Central memory CD8-positive, alpha-beta T cell (primary cell): Measurements from ENCODE around the gene MAPK10.
"Not testable (repeated sequence)": the region's sequence is repeated elsewhere in the genome, so short reads cannot be mapped to it uniquely, and the experiment has no call there.

Source experiments
- ATAC-seq: fragments of 150-1000 bp; cut with Tn5 transposase; replicated peaks from 2 replicates; pipeline ENCODE4 v1.10.0; 2022; ENCODE audit warnings: mild to moderate bottlenecking, moderate FRiP score, moderate number of reproducible peaks; ENCODE audit not compliant: poor library complexity, severe bottlenecking; ENCODE audit errors: extremely low read depth
- DNase-seq, 2 donors: peaks; one replicate each; pipeline ENCODE4 v3.0.0; 2021; ENCODE audit warnings: low spot score in 2 of 2
- H3K27ac Mint-ChIP-seq: one replicate; pipeline ENCODE4 v1.8.0; 2022; ENCODE audit warnings: low read depth, mild to moderate bottlenecking, moderate library complexity, mixed read lengths
- H3K27me3 Mint-ChIP-seq: one replicate; pipeline ENCODE4 v1.8.0; 2022; ENCODE audit warnings: mixed read lengths
- H3K36me3 Mint-ChIP-seq: one replicate; pipeline ENCODE4 v1.8.0; 2022; ENCODE audit warnings: mild to moderate bottlenecking, moderate library complexity, mixed read lengths; ENCODE audit not compliant: insufficient read depth
- H3K4me1 Mint-ChIP-seq: one replicate; pipeline ENCODE4 v1.8.0; 2022; ENCODE audit warnings: mixed read lengths
- H3K4me3 Mint-ChIP-seq: one replicate; pipeline ENCODE4 v1.8.0; 2022; ENCODE audit warnings: mild to moderate bottlenecking, moderate library complexity, mixed read lengths
- H3K9me3 Mint-ChIP-seq: one replicate; pipeline ENCODE4 v1.8.0; 2022; ENCODE audit warnings: mixed read lengths

MAPK10 gene

GRCh38 chr4:86004030-86004429 is 355.8 kb downstream of the MAPK10 start:
- Mint-ChIP-seq H3K9me3 (peaks cover 9% of the 10 kb centered on the region), H3K4me1 (no peaks in the 10 kb centered on the region), H3K4me3 (no peak overlapping the region), H3K27me3 (no peaks in the 10 kb centered on the region), H3K36me3 (peaks cover 2% of the 10 kb centered on the region), H3K27ac (no peak overlapping the region)
- ATAC-seq, result no peak
- no peak for DNase-seq

GRCh38 chr4:86001591-86001990 is 358.3 kb downstream of the MAPK10 start:
- Mint-ChIP-seq H3K27ac (no peak overlapping the region), H3K9me3 (peaks cover 15% of the 10 kb centered on the region), H3K27me3 (no peaks in the 10 kb centered on the region), H3K4me3 (no peak overlapping the region), H3K4me1 (no peaks in the 10 kb centered on the region), H3K36me3 (peaks cover 2% of the 10 kb centered on the region)
- ATAC-seq (no peak), DNase-seq (no peak)

- DNase-seq, result no peak
- no peak overlapping the region for H3K4me3 Mint-ChIP-seq
- no peaks in the 10 kb centered on the region for H3K27me3 Mint-ChIP-seq
- H3K27ac Mint-ChIP-seq, result no peak overlapping the region
- H3K4me1 Mint-ChIP-seq, result no peaks in the 10 kb centered on the region
- H3K9me3 Mint-ChIP-seq, result peaks cover 7% of the 10 kb centered on the region
- no peak for ATAC-seq
- peaks cover 5% of the 10 kb centered on the region for H3K36me3 Mint-ChIP-seq
Observed at GRCh38 chr4:85995361-85995760, 364.5 kb downstream of the MAPK10 start.

GRCh38 chr4:85994576-85994975 is 365.3 kb downstream of the MAPK10 start:
- Mint-ChIP-seq H3K4me1 (no peaks in the 10 kb centered on the region), H3K27ac (no peak overlapping the region), H3K36me3 (peaks cover 5% of the 10 kb centered on the region), H3K27me3 (no peaks in the 10 kb centered on the region), H3K9me3 (peaks cover 7% of the 10 kb centered on the region), H3K4me3 (no peak overlapping the region)
- no peak for ATAC-seq
- DNase-seq, result no peak

GRCh38 chr4:85993641-85994040 is 366.2 kb downstream of the MAPK10 start:
- DNase-seq, result no peak
- ATAC-seq, result no peak
- Mint-ChIP-seq H3K9me3 (peaks cover 7% of the 10 kb centered on the region), H3K27ac (no peak overlapping the region), H3K36me3 (peaks cover 5% of the 10 kb centered on the region), H3K4me3 (no peak overlapping the region), H3K4me1 (no peaks in the 10 kb centered on the region), H3K27me3 (no peaks in the 10 kb centered on the region)

- ATAC-seq, result no peak
- no peaks in the 10 kb centered on the region for H3K4me1 Mint-ChIP-seq
- H3K27me3 Mint-ChIP-seq, result no peaks in the 10 kb centered on the region
- no peak overlapping the region for H3K4me3 Mint-ChIP-seq
- DNase-seq, result no peak
- H3K27ac Mint-ChIP-seq, result no peak overlapping the region
- no peaks in the 10 kb centered on the region for H3K36me3 Mint-ChIP-seq
- H3K9me3 Mint-ChIP-seq, result peaks cover 13% of the 10 kb centered on the region
Observed at GRCh38 chr4:85986266-85986665, 373.6 kb downstream of the MAPK10 start.

- no peak overlapping the region for H3K27ac Mint-ChIP-seq
- no peaks in the 10 kb centered on the region for H3K36me3 Mint-ChIP-seq
- no peaks in the 10 kb centered on the region for H3K27me3 Mint-ChIP-seq
- DNase-seq (no peak), ATAC-seq (no peak)
- H3K4me1 Mint-ChIP-seq, result no peaks in the 10 kb centered on the region
- H3K9me3 Mint-ChIP-seq, result peaks cover 11% of the 10 kb centered on the region
- H3K4me3 Mint-ChIP-seq, result no peak overlapping the region
Observed at GRCh38 chr4:85979276-85979675, 380.6 kb downstream of the MAPK10 start.

GRCh38 chr4:85970535-85970934 is 389.3 kb downstream of the MAPK10 start:
- no peak for ATAC-seq
- H3K27ac Mint-ChIP-seq, result no peak overlapping the region
- no peaks in the 10 kb centered on the region for H3K27me3 Mint-ChIP-seq
- no peak overlapping the region for H3K4me3 Mint-ChIP-seq
- peaks cover 9% of the 10 kb centered on the region for H3K9me3 Mint-ChIP-seq
- DNase-seq, result no peak
- H3K4me1 Mint-ChIP-seq, result no peaks in the 10 kb centered on the region
- H3K36me3 Mint-ChIP-seq, result no peaks in the 10 kb centered on the region

GRCh38 chr4:85968945-85969819 is 390.7 kb downstream of the MAPK10 start:
- H3K36me3 Mint-ChIP-seq, result no peaks in the 10 kb centered on the region
- ATAC-seq, result no peak
- H3K4me3 Mint-ChIP-seq, result no peak overlapping the region
- H3K27ac Mint-ChIP-seq, result no peak overlapping the region
- DNase-seq, result no peak
- H3K9me3 Mint-ChIP-seq, result peaks cover 18% of the 10 kb centered on the region
- no peaks in the 10 kb centered on the region for H3K4me1 Mint-ChIP-seq
- no peaks in the 10 kb centered on the region for H3K27me3 Mint-ChIP-seq

- no peak for DNase-seq
- ATAC-seq, result no peak
- no peaks in the 10 kb centered on the region for H3K36me3 Mint-ChIP-seq
- no peak overlapping the region for H3K27ac Mint-ChIP-seq
- no peak overlapping the region for H3K4me3 Mint-ChIP-seq
- no peaks in the 10 kb centered on the region for H3K27me3 Mint-ChIP-seq
- H3K9me3 Mint-ChIP-seq, result peaks cover 19% of the 10 kb centered on the region
- no peaks in the 10 kb centered on the region for H3K4me1 Mint-ChIP-seq
Observed at GRCh38 chr4:85967872-85968271, 392.0 kb downstream of the MAPK10 start.

GRCh38 chr4:85966373-85966772 is 393.5 kb downstream of the MAPK10 start:
- DNase-seq (no peak), ATAC-seq (no peak)
- Mint-ChIP-seq H3K4me3 (no peak overlapping the region), H3K9me3 (peaks cover 11% of the 10 kb centered on the region), H3K4me1 (no peaks in the 10 kb centered on the region), H3K27me3 (no peaks in the 10 kb centered on the region), H3K36me3 (no peaks in the 10 kb centered on the region), H3K27ac (no peak overlapping the region)

- no peak for ATAC-seq
- H3K9me3 Mint-ChIP-seq, result peaks cover 11% of the 10 kb centered on the region
- no peaks in the 10 kb centered on the region for H3K36me3 Mint-ChIP-seq
- no peaks in the 10 kb centered on the region for H3K4me1 Mint-ChIP-seq
- no peak overlapping the region for H3K4me3 Mint-ChIP-seq
- H3K27me3 Mint-ChIP-seq, result no peaks in the 10 kb centered on the region
- no peak for DNase-seq
- H3K27ac Mint-ChIP-seq, result no peak overlapping the region
Observed at GRCh38 chr4:85965529-85965928, 394.3 kb downstream of the MAPK10 start.

- H3K9me3 Mint-ChIP-seq, result peaks cover 11% of the 10 kb centered on the region
- H3K36me3 Mint-ChIP-seq, ATAC-seq, DNase-seq, H3K27ac Mint-ChIP-seq, H3K27me3 Mint-ChIP-seq, H3K4me1 Mint-ChIP-seq, H3K4me3 Mint-ChIP-seq: not testable (repeated sequence)
Observed at GRCh38 chr4:85965017-85965416, 394.8 kb downstream of the MAPK10 start.
